Measurements from ENCODE around the gene TFIP11.

- TF ChIP-seq REST (IDR thresholded peaks at IDR 0.05; ENCODE audit: insufficient replicate concordance, low read depth) (no peak), CTCF (IDR thresholded peaks at IDR 0.05; ENCODE audit: insufficient read depth, low read length) (no peak), POLR2AphosphoS5 (IDR thresholded peaks at IDR 0.05; ENCODE audit: low read depth) (no peak), SPI1 (IDR thresholded peaks at IDR 0.05; ENCODE audit: borderline replicate concordance, low read depth) (no peak)
These were observed 9.7 kb upstream of the TFIP11 start for GRCh38 chr22:26522012-26522411.

Data from HL-60 (cell line).